CD4-positive, CD25-positive, alpha-beta regulatory T cell (primary cell): ENCODE data around the gene LAMC2. TPM values are rescaled to one million over a fixed set of nuclear protein-coding genes. Genes with fewer than 3 reads are reported as not detected.

ENCODE experiments used
- ATAC-seq, 2 donors: fragments of 150-1000 bp; cut with Tn5 transposase; one replicate each; pipeline ENCODE4 v1.10.0; 2021; ENCODE audit warnings: low read depth in 2 of 2, moderate number of reproducible peaks in 2 of 2, moderate library complexity in 1 of 2
- DNase-seq, 3 donors: peaks; one replicate each; pipeline versions ENCODE4 v3.0.0 to v3.0.0-alpha.2; 2012 to 2022; ENCODE audit warnings: mixed read lengths in 1 of 3
- H3K27ac ChIP-seq: one replicate; pipeline ENCODE4 v1.7.0; 2013; ENCODE audit warnings: mild to moderate bottlenecking, low read length; ENCODE audit not compliant: insufficient read depth, poor library complexity, severe bottlenecking
- H3K27me3 ChIP-seq: one replicate; pipeline ENCODE4 v1.7.0; 2013; ENCODE audit warnings: low read length; ENCODE audit not compliant: control insufficient read depth, insufficient read depth
- H3K36me3 ChIP-seq: one replicate; pipeline ENCODE4 v1.7.0; 2013; ENCODE audit warnings: mild to moderate bottlenecking, low read length, moderate library complexity; ENCODE audit not compliant: control insufficient read depth, insufficient read depth
- H3K4me1 ChIP-seq: 2 replicates; pipeline ENCODE4 v1.7.0; 2013; ENCODE audit warnings: mild to moderate bottlenecking, low read length; ENCODE audit not compliant: insufficient read depth, control insufficient read depth, poor library complexity, severe bottlenecking
- H3K4me3 ChIP-seq: one replicate; pipeline ENCODE4 v1.7.0; 2013; ENCODE audit warnings: low read depth, mild to moderate bottlenecking, low read length, moderate library complexity
- H3K9me3 ChIP-seq, 2 experiments: 1 replicate in 1 of 2; 2 replicates in 1 of 2; pipeline ENCODE4 v1.7.0; 2013; ENCODE audit warnings: low read length in 2 of 2, mild to moderate bottlenecking in 1 of 2, moderate library complexity in 1 of 2; ENCODE audit not compliant: control insufficient read depth in 2 of 2
- H3K27ac Mint-ChIP-seq, 3 donors: one replicate each; pipeline ENCODE4 v1.8.0; 2020 to 2022; ENCODE audit warnings: mild to moderate bottlenecking in 3 of 3, mixed read lengths in 3 of 3, moderate library complexity in 2 of 3
- H3K27me3 Mint-ChIP-seq: one replicate; pipeline ENCODE4 v1.8.0; 2022; ENCODE audit warnings: mild to moderate bottlenecking, mixed read lengths
- H3K36me3 Mint-ChIP-seq: one replicate; pipeline ENCODE4 v1.8.0; 2020; ENCODE audit warnings: mixed read lengths
- H3K4me1 Mint-ChIP-seq, 4 donors: one replicate each; pipeline ENCODE4 v1.8.0; 2020 to 2022; ENCODE audit warnings: mixed read lengths in 4 of 4, mild to moderate bottlenecking in 1 of 4
- H3K4me3 Mint-ChIP-seq, 4 donors: one replicate each; pipeline ENCODE4 v1.8.0; 2020 to 2022; ENCODE audit warnings: mild to moderate bottlenecking in 4 of 4, mixed read lengths in 4 of 4, moderate library complexity in 3 of 4
- H3K9me3 Mint-ChIP-seq, 7 donors: one replicate each; pipeline ENCODE4 v1.8.0; 2020 to 2022; ENCODE audit warnings: mixed read lengths in 7 of 7, mild to moderate bottlenecking in 3 of 7, moderate library complexity in 2 of 7
- polyA plus RNA-seq, 4 donors: library from polyadenylated mRNA; unstranded; fragments of 300-500 nt; fragmentation: Illumina TruSeq; gene quantifications; one replicate each; pipeline ENCODE4 v1.2.3, GENCODE V29; 2021
- total RNA-seq: library from RNA; stranded (reverse); gene quantifications from one replicate; pipeline ENCODE4 v1.2.3, GENCODE V29; 2022

Gene LAMC2
- total and polyA plus RNA-seq, 5 donors from 2014 or later = not detected

GRCh38 chr1:183293241-183293640 lies 107.2 kb downstream of the LAMC2 start:
- Histone ChIP-seq H3K4me3 (no peak overlapping the region), H3K27ac (no peak overlapping the region), H3K36me3 (no peaks in the 10 kb centered on the region), H3K9me3 (no peaks in the 10 kb centered on the region), H3K27me3 (no peaks in the 10 kb centered on the region), H3K4me1 (no peaks in the 10 kb centered on the region)
- Mint-ChIP-seq H3K36me3 (no peaks in the 10 kb centered on the region), H3K4me3 (no peak overlapping the region), H3K27ac (no peak overlapping the region), H3K9me3 (peaks cover 0 to 2% (median 0%) of the 10 kb centered on the region in 7 donors), H3K4me1 (no peaks in the 10 kb centered on the region), H3K27me3 (peaks cover 17% of the 10 kb centered on the region)
- DNase-seq (no peak), ATAC-seq (no peak)

GRCh38 chr1:183293876-183294275 lies 107.8 kb downstream of the LAMC2 start:
- DNase-seq = no peak
- peaks cover 17% of the 10 kb centered on the region for H3K27me3 Mint-ChIP-seq
- ATAC-seq = no peak
- H3K27ac Mint-ChIP-seq = no peak overlapping the region
- H3K4me3 ChIP-seq = no peak overlapping the region
- no peaks in the 10 kb centered on the region for H3K36me3 ChIP-seq
- no peaks in the 10 kb centered on the region for H3K36me3 Mint-ChIP-seq
- no peak overlapping the region for H3K4me3 Mint-ChIP-seq
- no peaks in the 10 kb centered on the region for H3K27me3 ChIP-seq
- H3K9me3 ChIP-seq = no peaks in the 10 kb centered on the region
- H3K9me3 Mint-ChIP-seq = peaks cover 0 to 4% (median 0%) of the 10 kb centered on the region in 7 donors
- no peaks in the 10 kb centered on the region for H3K4me1 Mint-ChIP-seq
- no peak overlapping the region for H3K27ac ChIP-seq
- no peaks in the 10 kb centered on the region for H3K4me1 ChIP-seq

Other genes starting within 250 kb of the LAMC2 start
- not detected for gene SHCBP1L, start 233.1 kb upstream of the LAMC2 start, total RNA-seq
- not detected for gene SHCBP1L, start 233.1 kb upstream of the LAMC2 start, polyA plus RNA-seq
- 1.1 TPM for gene LAMC1, start 162.8 kb upstream of the LAMC2 start, total RNA-seq
- not detected for gene LAMC1, start 162.8 kb upstream of the LAMC2 start, polyA plus RNA-seq
- not detected for gene NMNAT2, start 232.1 kb downstream of the LAMC2 start, total RNA-seq
- not detected for gene NMNAT2, start 232.1 kb downstream of the LAMC2 start, polyA plus RNA-seq